A673 (cell line): ENCODE results near the gene MARVELD3. TPM values are rescaled to one million over a fixed set of nuclear protein-coding genes. Genes with fewer than 3 reads are reported as not detected.

Experiments used
- BruUV-seq: library from RNA; stranded (reverse); fragments of 400-500 nt; replicated peaks from 2 replicates; lab custom pipeline; 2021; lab: Mats Ljungman, UMichigan
- CTCF ChIA-PET: fragments of 300-600 bp; sonication (Branson Sonifier 250); formaldehyde crosslinking; loops from one replicate; lab custom pipeline; 2022; ENCODE audit warnings: antibody characterized with exemption; lab: Charles Lee
- POLR2A ChIA-PET: fragments of 300-600 bp; sonication (Branson Sonifier 250); formaldehyde crosslinking; loops from one replicate; lab custom pipeline; 2022; ENCODE audit warnings: antibody characterized with exemption; ENCODE audit not compliant: low non-redundant PET; lab: Charles Lee
- DNase-seq: peaks from one replicate; pipeline ENCODE4 v3.0.0-alpha.2; 2015; ENCODE audit warnings: low spot score
- H3K27ac ChIP-seq: fragments of 200-600 bp; sonication (generic); 2 replicates; pipeline ENCODE4 v1.5.1; 2016; ENCODE audit warnings: mixed run types, low read depth, mild to moderate bottlenecking, mixed read lengths, antibody characterized with exemption, low read length; ENCODE audit not compliant: poor library complexity, severe bottlenecking
- H3K27me3 ChIP-seq: fragments of 200-600 bp; sonication (generic); replicated peaks from 2 replicates; pipeline ENCODE4 v1.6.1; 2017; ENCODE audit warnings: mixed run types, low read depth, mild to moderate bottlenecking, mixed read lengths, antibody characterized with exemption, low read length; ENCODE audit not compliant: insufficient read depth, poor library complexity
- H3K36me3 ChIP-seq: fragments of 200-600 bp; sonication (generic); 2 replicates; pipeline ENCODE4 v1.6.1; 2016; ENCODE audit warnings: mixed run types, mild to moderate bottlenecking, mixed read lengths, antibody characterized with exemption, low read length; ENCODE audit not compliant: insufficient read depth, poor library complexity, severe bottlenecking
- H3K4me1 ChIP-seq: fragments of 200-600 bp; sonication (generic); 2 replicates; pipeline ENCODE4 v1.6.1; 2017; ENCODE audit warnings: mixed run types, mild to moderate bottlenecking, mixed read lengths, antibody characterized with exemption, low read length; ENCODE audit not compliant: insufficient read depth, poor library complexity, severe bottlenecking
- H3K4me3 ChIP-seq: fragments of 200-600 bp; sonication (generic); 2 replicates; pipeline ENCODE4 v1.5.1; 2016; ENCODE audit warnings: low read depth, mixed run types, mild to moderate bottlenecking, mixed read lengths, low read length; ENCODE audit not compliant: poor library complexity, severe bottlenecking
- H3K9me3 ChIP-seq: fragments of 200-600 bp; sonication (generic); 2 replicates; pipeline ENCODE4 v1.6.1; 2016; ENCODE audit warnings: mixed run types, low read depth, mild to moderate bottlenecking, mixed read lengths, antibody characterized with exemption, low read length; ENCODE audit not compliant: poor library complexity, severe bottlenecking
- CTCF ChIP-seq: fragments of 300-800, 200-600 bp; sonication (generic); conservative IDR thresholded peaks from 2 replicates; pipeline ENCODE4 v1.5.1; 2017; ENCODE audit warnings: low read depth, mild to moderate bottlenecking, antibody characterized with exemption, low read length, moderate library complexity, mixed read lengths
- EZH2 ChIP-seq: fragments of 200-600 bp; sonication (generic); IDR thresholded peaks from 2 replicates; pipeline ENCODE4 v1.6.1; 2017; ENCODE audit warnings: borderline replicate concordance, low read depth, mild to moderate bottlenecking, mixed read lengths, antibody characterized with exemption, low read length; ENCODE audit not compliant: poor library complexity, severe bottlenecking
- intact Hi-C: fragments of 100-400 bp; cut with micrococcal nuclease; formaldehyde crosslinking; loops from one replicate; pipeline ENCODE4 v1.10.0; 2022; ENCODE audit not compliant: unreplicated experiment
- total RNA-seq: library from RNA; stranded (reverse); gene quantifications from 2 replicates; pipeline ENCODE4 v1.2.3, GENCODE V29; 2021

MARVELD3 gene
- total RNA-seq, 1 experiment from 2014 or later, result 1.5 TPM

GRCh38 chr16:71659471-71659870 lies 33.5 kb downstream of the MARVELD3 start:
- intact Hi-C loops, result no loop called here
- Histone ChIP-seq H3K4me3 (no peak overlapping the region), H3K9me3 (no peaks in the 10 kb centered on the region), H3K27ac (no peak overlapping the region), H3K4me1 (no peaks in the 10 kb centered on the region), H3K36me3 (peaks cover 21% of the 10 kb centered on the region), H3K27me3 (no peaks in the 10 kb centered on the region)
- CTCF ChIA-PET, result interaction anchor here (0.6 kb wide), 1 partner anchor 302 kb away, joined by 4 read pairs; no protein-coding TSS in a partner anchor
- DNase-seq, result no peak
- no TSS peak for BruUV-seq
- no peak for TF ChIP-seq EZH2
- TF ChIP-seq CTCF, result no peak
- POLR2A ChIA-PET, result no interaction called here

DNA sequence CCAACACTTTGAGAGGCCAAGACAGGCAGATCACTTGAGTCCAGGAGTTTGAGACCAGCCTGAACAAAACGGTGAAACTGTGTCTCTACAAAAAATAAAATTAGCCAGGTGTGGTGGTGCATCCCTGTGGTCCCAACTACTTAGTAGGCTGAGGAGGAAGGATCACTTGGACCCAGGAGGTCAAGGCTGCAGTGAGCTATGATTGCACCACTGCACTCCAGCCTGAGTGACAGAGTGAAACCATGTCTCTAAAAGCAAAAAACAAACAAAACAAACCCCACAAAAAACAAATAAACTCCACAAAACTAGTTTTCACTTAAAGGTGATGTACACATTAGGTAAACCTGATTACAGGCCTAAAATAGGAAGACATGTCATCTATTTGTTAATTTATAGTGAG lies 40.3 kb downstream of the MARVELD3 start:
- Histone ChIP-seq H3K27me3 (no peaks in the 10 kb centered on the region), H3K4me3 (no peak overlapping the region), H3K9me3 (no peaks in the 10 kb centered on the region), H3K36me3 (peaks cover 49% of the 10 kb centered on the region), H3K27ac (no peak overlapping the region), H3K4me1 (no peaks in the 10 kb centered on the region)
- ChIA-PET POLR2A (no interaction called here), CTCF (no interaction called here)
- TF ChIP-seq EZH2 (no peak), CTCF (no peak)
- no peak for DNase-seq
- intact Hi-C loops, result no loop called here
- BruUV-seq, result no TSS peak

GRCh38 chr16:71666928-71667707 lies 41.1 kb downstream of the MARVELD3 start:
- TF ChIP-seq CTCF, result no peak
- no peak for TF ChIP-seq EZH2
- Histone ChIP-seq H3K36me3 (peaks cover 47% of the 10 kb centered on the region), H3K27me3 (no peaks in the 10 kb centered on the region), H3K9me3 (no peaks in the 10 kb centered on the region), H3K4me1 (no peaks in the 10 kb centered on the region), H3K27ac (no peak overlapping the region), H3K4me3 (no peak overlapping the region)
- BruUV-seq, result no TSS peak
- intact Hi-C loops, result no loop called here
- CTCF ChIA-PET, result no interaction called here
- no peak for DNase-seq
- POLR2A ChIA-PET, result no interaction called here
